Erythroblast (primary cell): ENCODE measurements around the gene NOTCH2.

ENCODE experiments used
- GATA1 ChIP-seq: IDR thresholded peaks from 2 replicates; pipeline ENCODE4 v1.6.1; 2011; ENCODE audit warnings: low read depth, mild to moderate bottlenecking, control low read depth, low read length, moderate library complexity
- POLR2A ChIP-seq: IDR thresholded peaks from 2 replicates; pipeline ENCODE4 v1.6.1; 2011; ENCODE audit warnings: mild to moderate bottlenecking, low read length

DNA sequence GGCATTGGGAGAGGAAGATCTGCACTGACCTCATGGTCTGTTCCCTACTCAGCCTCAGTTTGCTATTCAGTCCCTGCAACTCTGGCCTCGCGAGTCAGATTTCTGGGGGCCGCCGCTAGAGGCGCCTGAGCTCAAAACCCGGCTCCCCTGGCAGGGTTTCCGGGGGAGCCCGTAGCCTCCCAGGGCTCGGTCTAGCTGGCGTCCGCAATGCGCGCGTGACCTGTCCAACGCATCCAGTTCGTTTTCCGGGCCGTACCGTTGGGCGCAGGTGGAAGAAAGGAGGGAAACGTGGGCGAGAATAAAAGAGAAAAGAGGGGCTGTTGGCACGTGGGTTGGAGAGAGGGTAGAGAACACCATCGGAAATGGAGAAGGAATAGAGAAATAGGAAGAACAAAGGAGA is 173.2 kb downstream of the NOTCH2 start, which contains the start of gene ADAM30:
- no peak for TF ChIP-seq POLR2A
- TF ChIP-seq GATA1: no peak
